HEK293 (cell line): Measurements from ENCODE around the gene GCNT1.

Source experiments
- CTCF ChIA-PET: fragments of 350-600 bp; formaldehyde crosslinking; extraction: SDS; loops from one replicate; lab custom pipeline; 2021; ENCODE audit warnings: antibody characterized with exemption; lab: Yijun Ruan, JAX
- POLR2A ChIA-PET: fragments of 300-600 bp; formaldehyde crosslinking; extraction: SDS; loops from one replicate; lab custom pipeline; 2020; ENCODE audit warnings: antibody characterized with exemption, inconsistent platforms; lab: Yijun Ruan, JAX
- H3K27ac ChIP-seq: fragments of 200-500 bp; sonication (Bioruptor generic); 2 replicates; pipeline ENCODE4 v1.5.1; 2014; ENCODE audit warnings: low read depth, low read length, control low read depth, inconsistent platforms; ENCODE audit errors: extremely low read depth
- H3K36me3 ChIP-seq, 2 experiments: fragments of 200-500 bp in 1 of 2; sonication (Bioruptor generic) in 1 of 2; 1 replicate in 1 of 2; 2 replicates in 1 of 2; pipeline ENCODE4 v1.5.1; 2014 to 2017; ENCODE audit warnings: inconsistent platforms in 2 of 2, low read length in 2 of 2; ENCODE audit not compliant: control insufficient read depth in 2 of 2, insufficient read depth in 1 of 2
- H3K4me1 ChIP-seq: fragments of 200-500 bp; sonication (Bioruptor generic); 2 replicates; pipeline ENCODE4 v1.5.1; 2014; ENCODE audit warnings: mild to moderate bottlenecking, low read length, inconsistent platforms; ENCODE audit not compliant: control insufficient read depth, insufficient read depth
- H3K4me3 ChIP-seq: 2 replicates; pipeline ENCODE4 v1.5.1; 2011; ENCODE audit warnings: low read depth, mild to moderate bottlenecking, control low read depth, low read length, moderate library complexity
- H3K9me3 ChIP-seq: fragments of 200-500 bp; sonication (Bioruptor generic); 2 replicates; pipeline ENCODE4 v1.5.1; 2014; ENCODE audit warnings: low read depth, low read length, inconsistent platforms; ENCODE audit not compliant: control insufficient read depth, insufficient read depth
- BCL11B ChIP-seq: fragments of 450-650 bp; formaldehyde crosslinking; IDR thresholded peaks from 2 replicates; pipeline ENCODE4 v1.5.1; 2016; ENCODE audit warnings: low read depth, missing biosample characterization, missing genetic modification characterization
- FEZF1 ChIP-seq: fragments of 450-650 bp; formaldehyde crosslinking; IDR thresholded peaks from 2 replicates; pipeline ENCODE4 v1.5.1; 2016; ENCODE audit warnings: missing biosample characterization, missing genetic modification characterization
- GLI2 ChIP-seq: fragments of 450-650 bp; formaldehyde crosslinking; IDR thresholded peaks from 2 replicates; pipeline ENCODE4; 2017; ENCODE audit warnings: missing biosample characterization, missing genetic modification characterization, low read depth, borderline replicate concordance
- HOXD13 ChIP-seq: sonication (generic); formaldehyde crosslinking; IDR thresholded peaks from 2 replicates; pipeline ENCODE4 v1.8.0; 2022; ENCODE audit warnings: missing genetic modification reagents, borderline replicate concordance
- KLF10 ChIP-seq: fragments of 450-650 bp; IDR thresholded peaks from 2 replicates; pipeline ENCODE4 v1.5.1; 2018; ENCODE audit warnings: missing biosample characterization, mild to moderate bottlenecking, missing genetic modification characterization
- MZF1 ChIP-seq: fragments of 450-650 bp; formaldehyde crosslinking; IDR thresholded peaks from 2 replicates; pipeline ENCODE4 v1.5.1; 2017; ENCODE audit warnings: missing biosample characterization, missing genetic modification characterization, borderline replicate concordance
- PATZ1 ChIP-seq: fragments of 450-650 bp; formaldehyde crosslinking; IDR thresholded peaks from 2 replicates; pipeline ENCODE4 v1.5.1; 2016; ENCODE audit warnings: missing biosample characterization, missing genetic modification characterization
- PRDM1 ChIP-seq: fragments of 450-650 bp; formaldehyde crosslinking; IDR thresholded peaks from 2 replicates; pipeline ENCODE4; 2016; ENCODE audit warnings: missing biosample characterization, missing genetic modification characterization
- SP3 ChIP-seq: fragments of 450-650 bp; formaldehyde crosslinking; IDR thresholded peaks from 2 replicates; pipeline ENCODE4 v1.5.1; 2016; ENCODE audit warnings: missing biosample characterization, missing genetic modification characterization
- ZNF112 ChIP-seq: fragments of 450-650 bp; formaldehyde crosslinking; IDR thresholded peaks from 2 replicates; pipeline ENCODE4 v1.5.0; 2017; ENCODE audit warnings: missing biosample characterization, missing genetic modification characterization
- ZNF175 ChIP-seq: fragments of 450-650 bp; formaldehyde crosslinking; IDR thresholded peaks from 2 replicates; pipeline ENCODE4 v1.5.1; 2016; ENCODE audit warnings: missing biosample characterization, missing genetic modification characterization
- ZNF2 ChIP-seq: fragments of 450-650 bp; formaldehyde crosslinking; IDR thresholded peaks from 2 replicates; pipeline ENCODE4 v1.5.1; 2016; ENCODE audit warnings: missing biosample characterization, missing genetic modification characterization
- ZNF239 ChIP-seq: fragments of 450-650 bp; formaldehyde crosslinking; IDR thresholded peaks from 2 replicates; pipeline ENCODE4 v1.5.1; 2016; ENCODE audit warnings: missing biosample characterization, missing genetic modification characterization
- ZNF366 ChIP-seq: fragments of 450-650 bp; formaldehyde crosslinking; conservative IDR thresholded peaks from 2 replicates; pipeline ENCODE4 v1.5.1; 2016; ENCODE audit warnings: missing biosample characterization, missing genetic modification characterization
- ZNF391 ChIP-seq: fragments of 450-650 bp; formaldehyde crosslinking; IDR thresholded peaks from 2 replicates; pipeline ENCODE4 v1.5.1; 2016; ENCODE audit warnings: low read depth, missing biosample characterization, missing genetic modification characterization, borderline replicate concordance
- ZNF416 ChIP-seq: fragments of 450-650 bp; formaldehyde crosslinking; IDR thresholded peaks from 2 replicates; pipeline ENCODE4 v1.5.1; 2016; ENCODE audit warnings: missing biosample characterization, missing genetic modification characterization
- ZNF555 ChIP-seq: fragments of 450-650 bp; formaldehyde crosslinking; conservative IDR thresholded peaks from 2 replicates; pipeline ENCODE4 v1.5.1; 2017; ENCODE audit warnings: missing biosample characterization, mild to moderate bottlenecking, missing genetic modification characterization, inconsistent platforms
- ZNF629 ChIP-seq: fragments of 450-650 bp; formaldehyde crosslinking; IDR thresholded peaks from 2 replicates; pipeline ENCODE4 v1.5.1; 2017; ENCODE audit warnings: missing biosample characterization, missing genetic modification characterization
- ZNF639 ChIP-seq: fragments of 450-650 bp; formaldehyde crosslinking; IDR thresholded peaks from 2 replicates; pipeline ENCODE4 v1.5.1; 2016; ENCODE audit warnings: missing biosample characterization, missing genetic modification characterization
- ZNF747 ChIP-seq: fragments of 450-650 bp; formaldehyde crosslinking; IDR thresholded peaks from 2 replicates; pipeline ENCODE4 v1.5.1; 2016; ENCODE audit warnings: missing biosample characterization, missing genetic modification characterization
- ZXDB ChIP-seq: fragments of 450-650 bp; formaldehyde crosslinking; IDR thresholded peaks from 2 replicates; pipeline ENCODE4 v1.5.1; 2016; ENCODE audit warnings: missing biosample characterization, missing genetic modification characterization
- TF ChIP-seq, protein P1 (sequence below): fragments of 450-650 bp; IDR thresholded peaks from 2 replicates; pipeline ENCODE4 v1.5.1; 2018; ENCODE audit warnings: missing biosample characterization, missing genetic modification characterization
- TF ChIP-seq, protein P2 (sequence below): fragments of 450-650 bp; formaldehyde crosslinking; IDR thresholded peaks from 2 replicates; pipeline ENCODE4 v1.5.1; 2016; ENCODE audit warnings: missing biosample characterization, missing genetic modification characterization, borderline replicate concordance
- TF ChIP-seq, protein P3 (sequence below): fragments of 450-650 bp; formaldehyde crosslinking; IDR thresholded peaks from 2 replicates; pipeline ENCODE4 v1.5.1; 2016; ENCODE audit warnings: missing biosample characterization, missing genetic modification characterization

Gene GCNT1

GRCh38 chr9:76424491-76424890, 34.5 kb upstream of the GCNT1 start:
- ChIA-PET POLR2A (no interaction called here), CTCF (interaction anchor here (1.1 kb wide), 1 partner anchor 21 kb away, joined by 4 read pairs; no protein-coding TSS in a partner anchor)
- no peak overlapping the region for H3K4me3 ChIP-seq
- H3K9me3 ChIP-seq: no peaks in the 10 kb centered on the region
- H3K36me3 ChIP-seq: no peaks in the 10 kb centered on the region
- no peak overlapping the region for H3K27ac ChIP-seq
- no peak for TF ChIP-seq ZNF2 (tag by site-specific recombination)
- TF ChIP-seq GLI2 (tag by site-specific recombination): no peak
- no peak for TF ChIP-seq ZNF239
- no peak for TF ChIP-seq ZNF391 (tag by site-specific recombination)
- no peak for TF ChIP-seq ZNF366 (tag by site-specific recombination)
- TF ChIP-seq PRDM1 (tag by site-specific recombination): no peak
- TF ChIP-seq ZXDB (tag by site-specific recombination): no peak
- TF ChIP-seq ZNF639: no peak
- TF ChIP-seq, protein P1, sequence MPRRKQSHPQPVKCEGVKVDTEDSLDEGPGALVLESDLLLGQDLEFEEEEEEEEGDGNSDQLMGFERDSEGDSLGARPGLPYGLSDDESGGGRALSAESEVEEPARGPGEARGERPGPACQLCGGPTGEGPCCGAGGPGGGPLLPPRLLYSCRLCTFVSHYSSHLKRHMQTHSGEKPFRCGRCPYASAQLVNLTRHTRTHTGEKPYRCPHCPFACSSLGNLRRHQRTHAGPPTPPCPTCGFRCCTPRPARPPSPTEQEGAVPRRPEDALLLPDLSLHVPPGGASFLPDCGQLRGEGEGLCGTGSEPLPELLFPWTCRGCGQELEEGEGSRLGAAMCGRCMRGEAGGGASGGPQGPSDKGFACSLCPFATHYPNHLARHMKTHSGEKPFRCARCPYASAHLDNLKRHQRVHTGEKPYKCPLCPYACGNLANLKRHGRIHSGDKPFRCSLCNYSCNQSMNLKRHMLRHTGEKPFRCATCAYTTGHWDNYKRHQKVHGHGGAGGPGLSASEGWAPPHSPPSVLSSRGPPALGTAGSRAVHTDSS (tag by site-specific recombination): no peak
- TF ChIP-seq SP3 (tag by site-specific recombination): no peak
- TF ChIP-seq ZNF555 (tag by site-specific recombination): no peak
- TF ChIP-seq, protein P2, sequence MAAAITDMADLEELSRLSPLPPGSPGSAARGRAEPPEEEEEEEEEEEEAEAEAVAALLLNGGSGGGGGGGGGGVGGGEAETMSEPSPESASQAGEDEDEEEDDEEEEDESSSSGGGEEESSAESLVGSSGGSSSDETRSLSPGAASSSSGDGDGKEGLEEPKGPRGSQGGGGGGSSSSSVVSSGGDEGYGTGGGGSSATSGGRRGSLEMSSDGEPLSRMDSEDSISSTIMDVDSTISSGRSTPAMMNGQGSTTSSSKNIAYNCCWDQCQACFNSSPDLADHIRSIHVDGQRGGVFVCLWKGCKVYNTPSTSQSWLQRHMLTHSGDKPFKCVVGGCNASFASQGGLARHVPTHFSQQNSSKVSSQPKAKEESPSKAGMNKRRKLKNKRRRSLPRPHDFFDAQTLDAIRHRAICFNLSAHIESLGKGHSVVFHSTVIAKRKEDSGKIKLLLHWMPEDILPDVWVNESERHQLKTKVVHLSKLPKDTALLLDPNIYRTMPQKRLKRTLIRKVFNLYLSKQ (tag by site-specific recombination): no peak
- no peak for TF ChIP-seq MZF1 (tag by site-specific recombination)
- no peaks in the 10 kb centered on the region for H3K4me1 ChIP-seq

GRCh38 chr9:76425677-76426453, 33.1 kb upstream of the GCNT1 start:
- H3K27ac ChIP-seq: no peak overlapping the region
- TF ChIP-seq ZNF112 (tag by site-specific recombination) (no peak), ZNF175 (tag by site-specific recombination) (no peak), FEZF1 (tag by site-specific recombination) (no peak), ZNF629 (tag by site-specific recombination) (no peak), ZNF416 (tag by site-specific recombination) (no peak), ZNF747 (tag by site-specific recombination) (no peak), KLF10 (tag by site-specific recombination) (no peak), PATZ1 (tag by site-specific recombination) (no peak), ZNF366 (tag by site-specific recombination) (no peak), BCL11B (tag by site-specific recombination) (no peak), HOXD13 (CRISPR knock-in tag) (no peak)
- TF ChIP-seq, protein P3, sequence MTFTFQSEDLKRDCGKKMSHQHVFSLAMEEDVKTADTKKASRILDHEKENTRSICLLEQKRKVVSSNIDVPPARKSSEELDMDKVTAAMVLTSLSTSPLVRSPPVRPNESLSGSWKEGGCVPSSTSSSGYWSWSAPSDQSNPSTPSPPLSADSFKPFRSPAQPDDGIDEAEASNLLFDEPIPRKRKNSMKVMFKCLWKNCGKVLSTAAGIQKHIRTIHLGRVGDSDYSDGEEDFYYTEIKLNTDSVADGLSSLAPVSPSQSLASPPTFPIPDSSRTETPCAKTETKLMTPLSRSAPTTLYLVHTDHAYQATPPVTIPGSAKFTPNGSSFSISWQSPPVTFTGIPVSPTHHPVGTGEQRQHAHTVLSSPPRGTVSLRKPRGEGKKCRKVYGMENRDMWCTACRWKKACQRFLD (tag by site-specific recombination): no peak
- ChIA-PET CTCF (interaction anchor here (1.0 to 1.1 kb wide), 2 partner anchors 9 to 24 kb away, joined by 5 to 7 read pairs; no protein-coding TSS in a partner anchor), POLR2A (no interaction called here)
- no peaks in the 10 kb centered on the region for H3K9me3 ChIP-seq
- no peaks in the 10 kb centered on the region for H3K4me1 ChIP-seq
- H3K36me3 ChIP-seq: no peaks in the 10 kb centered on the region
- no peak overlapping the region for H3K4me3 ChIP-seq
